GM21737 (cell line): ENCODE data around the gene ABCA2.
"Not testable (repeated sequence)": the region's sequence is repeated elsewhere in the genome, so short reads cannot be mapped to it uniquely, and the experiment has no call there.

Experiments used
- ATAC-seq: cut with Tn5 transposase; IDR thresholded peaks from one replicate; pipeline ENCODE4 v1.9.1; 2021; ENCODE audit warnings: mild to moderate bottlenecking, moderate library complexity; ENCODE audit not compliant: unreplicated experiment

The ABCA2 gene

DNA sequence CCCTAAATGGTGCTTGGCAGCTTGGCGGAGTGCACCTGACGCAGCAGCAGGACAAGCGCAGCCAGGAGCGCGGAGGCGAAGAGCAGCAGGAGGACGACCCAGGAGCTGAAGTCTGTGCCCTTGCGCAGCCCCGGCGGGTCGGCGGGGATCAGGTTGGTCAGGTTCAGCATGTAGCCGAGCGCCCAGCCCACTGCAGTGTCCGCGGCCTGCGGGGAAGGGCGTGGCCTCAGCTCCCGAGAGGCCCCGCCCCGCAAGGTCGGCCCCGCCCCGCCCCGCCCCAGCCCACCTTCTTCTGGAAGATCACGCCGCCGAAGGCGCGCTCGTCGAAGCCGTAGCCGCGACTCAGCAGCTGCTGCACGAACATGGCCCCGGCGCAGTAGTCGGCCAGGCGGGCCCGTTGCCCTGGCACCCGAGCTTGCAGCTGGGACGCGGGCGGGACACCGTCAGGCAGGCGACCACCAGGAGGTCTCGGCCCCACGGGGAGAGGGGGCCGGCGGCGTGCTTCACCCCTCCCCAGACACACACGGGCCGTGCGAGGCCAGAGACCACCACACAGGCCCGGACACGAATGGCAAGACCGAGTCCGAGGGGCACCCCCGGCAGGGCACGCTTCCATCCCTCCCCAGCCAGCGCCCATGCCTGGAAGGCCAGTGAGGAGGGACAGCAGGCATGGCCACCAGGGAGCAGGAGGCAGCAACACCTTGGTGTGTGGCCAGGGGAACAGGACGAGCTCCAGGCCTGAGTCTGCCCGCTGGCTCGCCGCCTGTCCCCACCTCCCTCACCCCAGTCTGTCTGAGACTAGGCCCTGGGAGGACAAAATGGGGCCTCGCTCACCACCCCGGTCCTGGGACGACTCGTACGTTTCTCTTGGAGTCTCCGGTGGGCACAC lies 20.9 kb upstream of the ABCA2 start:
- no peak for ATAC-seq

DNA sequence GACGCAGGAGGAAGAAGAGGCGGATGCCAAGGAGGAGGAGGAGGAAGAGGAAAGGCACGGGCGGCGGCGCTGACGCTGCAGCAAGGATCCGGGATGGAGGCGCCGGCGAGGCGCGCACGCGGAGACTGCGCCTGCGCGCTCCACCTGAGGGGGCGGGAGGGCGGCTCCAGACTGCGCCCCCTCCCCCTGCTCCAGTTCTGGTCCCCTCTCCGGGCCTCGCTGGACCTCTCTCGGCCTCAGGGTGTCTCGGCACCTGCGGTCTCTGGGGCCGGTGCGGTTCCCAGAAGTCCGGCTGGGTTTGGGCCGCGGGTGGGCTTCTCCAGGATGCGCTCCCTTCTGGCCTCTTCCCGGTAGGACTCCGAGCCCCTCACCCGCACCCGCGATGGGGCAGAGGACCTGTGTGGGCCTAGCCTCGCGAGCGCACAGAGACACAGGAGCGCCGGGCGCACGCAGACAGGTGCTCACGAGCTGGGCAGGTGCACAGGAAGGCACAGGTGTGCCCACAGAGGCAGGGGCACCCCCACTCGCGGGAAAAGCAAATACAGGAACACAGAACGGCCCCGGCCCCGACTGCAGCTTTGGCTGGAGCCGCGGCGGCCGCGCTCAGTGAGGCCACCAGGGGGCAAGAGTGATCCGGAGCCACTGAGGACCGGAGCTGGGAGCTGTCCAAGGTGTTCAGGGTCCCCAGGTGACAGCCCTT lies 18.2 kb upstream of the ABCA2 start, which contains the start of gene NPDC1:
Gene NPDC1 (minus strand): TSS at position 90 of the 700 bp plus-strand sequence. CDS start 188 bp downstream, outside the sequence.
- ATAC-seq, result no peak

DNA sequence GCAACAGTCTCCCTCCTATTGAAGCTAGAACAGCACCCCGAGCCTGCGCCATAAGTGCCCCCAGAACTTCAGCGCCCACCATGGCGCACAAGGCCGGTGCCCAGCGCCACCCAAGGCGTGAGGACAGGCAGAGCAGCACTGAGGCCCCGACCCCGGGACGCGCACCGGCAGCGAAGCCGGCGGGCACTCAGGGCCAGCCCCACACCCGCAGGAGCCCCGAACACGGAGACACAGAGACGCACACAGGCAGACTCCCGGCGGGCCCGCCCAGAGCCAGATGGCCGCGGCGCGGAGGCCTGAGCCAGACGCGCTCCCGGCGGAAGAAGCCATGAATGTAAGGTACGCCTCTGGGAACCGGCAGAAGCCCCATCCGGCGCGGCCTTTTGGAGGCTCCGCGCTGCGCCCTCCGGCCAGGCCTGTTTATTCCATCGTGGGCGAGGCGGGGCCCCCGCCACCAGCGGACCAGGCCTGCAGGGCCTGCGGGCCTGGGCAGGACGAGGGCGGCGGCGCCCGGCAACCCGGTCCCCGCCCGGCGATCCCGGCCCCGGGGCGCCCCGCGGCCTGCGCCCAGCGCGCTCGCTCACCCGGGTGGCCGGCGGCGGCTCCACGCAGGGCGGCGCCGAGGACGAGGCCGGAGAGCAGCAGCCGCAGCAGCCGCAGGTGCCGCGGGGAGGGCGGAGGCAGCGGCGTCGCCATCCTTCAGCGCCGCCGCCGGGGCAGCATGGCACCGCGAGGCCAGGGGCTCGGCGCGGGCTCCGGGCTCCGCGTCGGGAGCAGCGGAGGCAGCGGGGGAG lies 17.5 kb upstream of the ABCA2 start:
- no peak for ATAC-seq

DNA sequence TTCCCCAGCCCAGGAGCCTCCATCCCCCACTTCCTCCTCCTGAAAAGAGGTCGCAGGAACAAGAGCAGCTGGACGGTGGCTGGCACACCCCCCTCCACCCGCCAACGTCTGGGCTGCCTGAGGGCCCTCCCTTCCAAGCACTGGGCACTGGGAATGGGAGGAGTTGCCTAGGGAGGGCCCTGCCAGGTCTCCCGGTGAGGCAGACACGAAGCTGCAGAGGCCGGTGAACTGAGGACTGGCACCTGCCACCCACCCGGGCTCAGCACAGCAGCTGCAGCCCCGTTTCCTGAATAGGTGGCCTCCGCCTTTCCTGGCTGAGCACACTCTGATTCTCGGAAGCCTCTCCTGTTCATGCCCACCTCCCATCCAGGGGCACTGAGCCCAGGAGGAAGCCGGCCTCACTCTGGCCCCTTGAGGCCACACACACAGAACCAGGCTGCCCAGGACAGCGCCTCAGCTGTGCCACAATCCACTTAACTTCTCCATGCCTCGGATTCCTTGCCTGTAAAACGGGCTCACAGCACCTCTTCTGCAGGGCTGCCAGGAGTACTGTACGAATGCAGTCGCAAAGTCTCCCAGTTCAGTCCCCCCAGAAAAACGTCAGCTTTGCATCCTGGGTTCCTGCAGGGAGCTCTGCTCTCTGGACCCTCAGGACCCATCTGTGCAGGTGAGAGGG lies 16.6 kb upstream of the ABCA2 start:
- ATAC-seq, result no peak

DNA sequence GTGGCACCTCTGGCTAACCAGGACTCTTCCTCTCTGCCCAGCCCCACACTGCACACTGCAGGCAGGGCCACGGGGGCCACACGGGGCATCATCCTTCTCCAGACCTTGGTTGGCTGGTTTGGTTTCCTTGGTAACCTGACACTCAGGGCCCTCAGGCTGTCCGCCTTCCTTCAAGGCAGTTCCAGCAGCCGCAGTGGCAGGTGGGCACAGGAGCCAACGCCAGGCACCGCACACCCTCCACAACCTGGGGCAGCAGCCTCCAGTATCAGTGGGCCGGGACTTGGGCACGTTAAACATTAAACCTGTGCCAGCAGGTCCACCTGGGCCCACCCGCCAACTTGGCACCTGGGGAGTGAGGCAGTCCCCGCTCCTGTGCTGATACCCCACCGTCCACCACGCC lies 16.0 kb upstream of the ABCA2 start:
- ATAC-seq, result no peak

DNA sequence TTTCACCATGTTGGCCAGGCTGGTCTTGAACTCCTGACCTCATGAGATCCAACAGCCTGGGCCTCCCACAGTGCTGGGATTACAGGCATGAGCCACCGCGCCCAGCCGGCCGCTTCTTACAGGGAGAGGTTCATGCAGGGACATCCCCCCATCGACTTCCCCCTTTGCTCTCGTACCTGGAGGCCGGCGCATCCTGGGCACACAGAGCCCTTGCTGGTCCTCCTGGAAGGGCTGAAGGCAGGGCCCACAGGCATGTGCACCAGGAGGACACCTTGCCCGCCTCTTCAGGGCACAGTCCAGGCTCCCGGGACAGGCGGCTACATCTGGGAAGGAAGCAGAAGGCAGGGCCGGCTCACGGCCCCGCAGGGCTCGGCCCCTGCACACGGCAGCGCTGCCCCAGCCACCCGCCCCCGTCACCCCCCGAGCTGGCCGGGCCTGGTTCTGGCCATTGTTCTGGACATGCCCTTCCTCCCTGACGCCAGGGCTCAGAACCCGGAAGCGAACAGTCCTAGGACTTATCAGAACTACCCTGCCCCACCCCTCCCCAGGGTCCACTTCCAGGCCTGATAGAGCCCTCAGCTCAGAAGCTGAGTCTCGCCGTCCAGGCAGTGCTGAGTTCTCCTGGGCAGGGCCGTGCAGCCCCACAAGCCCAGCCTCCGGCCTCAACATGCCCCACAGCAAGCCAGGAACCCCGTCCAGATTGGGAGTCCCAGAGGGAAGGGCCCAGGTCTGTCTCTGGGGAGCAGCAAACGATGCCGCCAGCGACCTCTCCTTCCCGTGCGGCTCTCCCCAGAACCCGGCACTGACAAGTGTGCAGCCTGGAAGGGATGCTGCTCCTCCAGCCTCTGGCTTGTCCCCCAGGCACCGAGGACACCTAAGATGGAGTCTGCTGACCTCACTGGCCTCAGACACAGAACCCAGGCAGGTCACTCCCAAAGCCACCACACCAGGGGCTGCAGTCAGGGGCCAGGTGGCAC lies 15.0 kb upstream of the ABCA2 start:
- ATAC-seq, result no peak

DNA sequence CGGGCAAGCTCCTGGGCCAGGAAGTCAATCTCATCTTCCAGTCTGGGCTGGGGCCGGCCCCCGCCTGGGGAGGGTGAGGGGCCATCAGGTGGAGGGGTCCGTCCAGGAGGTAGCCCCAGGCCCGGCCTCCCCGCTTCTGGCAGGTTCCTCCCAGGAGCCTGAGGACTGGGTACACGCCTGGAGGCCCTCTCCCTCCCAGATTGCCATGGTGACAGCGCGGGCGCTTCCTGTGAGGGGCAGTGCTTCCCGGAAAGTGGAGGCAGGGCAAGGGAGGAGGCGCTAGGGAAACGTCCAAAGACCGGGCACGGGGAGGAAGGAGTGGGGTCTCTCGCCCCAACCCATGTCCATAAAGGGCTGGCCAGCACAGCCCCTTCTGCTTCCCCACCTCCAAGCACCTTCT lies 13.1 kb upstream of the ABCA2 start:
- no peak for ATAC-seq

DNA sequence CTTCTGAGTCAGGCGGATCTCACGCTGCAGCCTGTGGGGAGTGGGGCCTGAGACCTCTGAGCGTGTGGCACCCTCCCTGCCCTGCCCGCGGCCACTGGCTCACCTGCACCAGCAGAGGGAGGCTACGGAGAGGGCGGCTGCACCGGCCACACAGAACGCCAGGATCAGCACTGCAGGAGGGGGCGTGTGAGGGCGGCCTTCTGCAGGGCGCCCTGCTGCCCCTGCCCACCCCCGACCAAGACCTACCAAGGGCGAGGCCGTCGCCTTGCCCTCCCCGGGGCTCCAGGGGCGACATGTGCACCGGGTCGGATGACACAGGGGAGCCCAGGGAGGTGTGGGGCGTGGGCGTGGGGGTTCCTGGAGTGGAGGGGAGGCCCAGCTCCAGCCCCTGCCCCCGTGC lies 12.5 kb upstream of the ABCA2 start:
- no peak for ATAC-seq

DNA sequence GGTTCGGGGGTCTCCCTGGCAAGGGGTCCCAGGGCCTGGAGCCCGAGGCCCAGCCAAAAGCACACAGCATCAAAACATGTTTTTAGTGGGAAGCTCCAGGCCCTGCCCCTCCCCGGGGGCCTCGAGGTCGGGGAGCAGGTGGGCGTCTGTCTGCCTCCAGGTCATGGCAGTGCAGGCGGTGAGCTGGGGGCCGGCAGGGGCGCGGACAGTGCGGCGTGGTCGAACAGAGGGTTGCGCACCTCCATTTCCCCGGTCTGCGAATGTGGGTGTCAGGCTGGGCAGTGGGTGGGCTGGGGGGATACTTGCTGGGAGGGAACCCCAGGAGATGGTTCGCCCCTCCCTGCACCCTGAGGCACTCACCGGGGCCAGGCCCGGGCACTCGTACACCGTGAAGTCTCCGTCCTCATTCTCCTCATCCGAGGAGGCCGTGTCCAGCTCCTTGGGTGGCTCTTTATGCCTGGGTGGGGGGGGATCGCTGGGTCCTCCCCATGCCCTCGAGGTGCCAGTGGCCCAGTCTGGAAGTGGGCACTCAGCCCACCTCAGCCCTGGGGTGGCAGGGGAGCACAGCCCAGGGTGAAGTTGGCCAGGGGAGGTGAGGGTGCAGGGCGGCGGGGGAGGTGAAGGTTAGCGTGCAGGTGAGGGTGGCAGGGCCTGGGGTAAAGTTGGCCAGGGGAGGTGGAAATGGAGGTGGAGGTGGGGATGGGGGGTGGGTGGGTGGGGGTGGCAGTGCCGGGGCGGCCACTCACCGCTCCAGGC lies 11.8 kb upstream of the ABCA2 start:
- no peak for ATAC-seq

DNA sequence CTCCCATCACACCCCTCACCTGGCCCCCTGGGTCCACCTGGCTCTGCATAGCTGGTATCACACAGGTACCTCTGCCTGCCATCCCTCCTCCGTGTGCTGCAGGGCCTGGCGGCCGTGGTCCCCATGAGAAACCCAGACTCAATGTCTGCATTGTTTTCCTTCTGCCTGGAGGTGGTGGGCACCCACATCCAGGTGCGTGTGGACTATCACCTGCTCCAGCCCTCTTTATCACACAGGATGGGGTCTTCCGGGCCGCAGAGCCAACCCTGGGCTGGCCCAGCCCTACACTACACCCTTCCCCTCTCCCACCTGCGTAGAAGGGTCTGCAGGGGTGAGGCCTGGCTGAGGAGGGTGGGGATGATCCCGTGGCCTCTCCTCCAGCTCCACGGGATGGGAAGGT lies 10.9 kb upstream of the ABCA2 start:
- ATAC-seq, result no peak

DNA sequence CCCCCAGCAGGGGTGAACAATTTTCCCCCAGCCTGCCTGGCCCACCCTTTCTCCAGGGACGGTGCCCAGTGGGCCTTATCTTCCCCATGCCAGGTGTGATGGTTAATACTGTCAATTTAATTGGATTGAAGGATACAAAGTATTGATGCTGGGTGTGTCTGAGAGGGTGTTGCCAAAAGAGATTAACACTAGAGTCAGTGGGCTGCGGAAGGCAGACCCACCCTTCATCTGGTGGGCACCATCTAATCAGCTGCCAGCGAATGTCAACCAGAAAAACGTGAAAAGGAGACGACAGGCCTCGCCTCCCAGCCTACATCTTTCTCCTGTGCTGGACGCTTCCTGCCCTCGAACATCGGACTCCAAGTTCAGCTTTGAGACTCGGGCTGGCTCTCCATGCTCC lies 9.4 kb upstream of the ABCA2 start:
- no peak for ATAC-seq

DNA sequence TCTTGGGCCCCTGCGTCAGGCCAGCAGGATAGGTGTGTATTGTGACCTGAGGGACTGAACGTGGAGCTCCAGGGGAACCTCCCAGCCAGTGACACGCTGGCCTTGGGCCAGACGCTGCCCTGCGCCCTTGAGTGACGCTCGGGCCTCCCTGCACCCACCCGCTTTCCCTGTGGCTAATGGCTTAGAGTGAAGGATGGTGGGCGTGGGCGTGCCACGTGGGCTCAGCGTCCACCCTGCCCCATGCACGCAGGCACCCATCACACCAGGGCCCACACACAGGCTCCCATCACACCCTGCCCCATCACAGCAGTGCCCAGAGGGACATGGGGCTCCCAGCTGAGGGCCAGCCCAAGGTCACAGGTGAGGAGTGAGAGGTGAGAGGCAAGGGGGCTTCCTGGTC lies 9.0 kb upstream of the ABCA2 start:
- no peak for ATAC-seq

DNA sequence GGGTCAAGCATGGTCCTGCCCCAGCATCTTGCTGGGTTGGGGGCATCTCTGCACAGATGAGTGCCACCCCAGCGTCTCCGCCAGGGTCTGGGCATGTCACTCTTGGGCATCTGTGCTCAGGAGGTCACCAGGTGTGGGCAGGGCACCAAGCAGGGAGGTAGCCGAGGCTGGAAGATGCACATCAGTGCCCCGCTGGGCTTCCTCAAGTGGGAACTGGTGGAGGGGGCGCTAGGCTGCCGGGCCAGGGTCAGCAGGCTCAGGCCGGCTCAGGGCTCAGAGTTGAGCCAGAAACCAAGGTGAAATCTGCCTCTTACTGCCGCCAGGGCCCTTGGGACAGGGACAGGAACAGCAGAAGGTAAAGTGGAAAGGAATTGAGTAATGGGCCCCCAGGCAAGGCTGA lies 7.9 kb upstream of the ABCA2 start:
- no peak for ATAC-seq

DNA sequence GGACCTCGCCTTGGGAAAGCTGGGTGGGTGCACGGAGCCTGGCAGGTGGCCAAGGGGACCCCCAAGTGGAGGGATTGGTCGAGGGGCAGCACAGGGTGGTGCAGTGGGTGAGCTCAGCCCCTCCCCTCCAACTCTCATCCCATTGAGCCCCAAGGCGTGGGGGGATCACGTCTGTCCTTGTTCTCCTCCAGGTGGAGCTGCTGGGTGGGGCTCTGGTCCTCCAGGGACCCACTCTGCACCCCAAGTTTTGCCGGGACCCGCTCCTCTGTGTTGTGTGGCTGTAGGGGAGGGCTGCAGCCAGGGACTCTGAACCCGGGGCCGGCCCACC lies 7.4 kb upstream of the ABCA2 start:
- no peak for ATAC-seq

DNA sequence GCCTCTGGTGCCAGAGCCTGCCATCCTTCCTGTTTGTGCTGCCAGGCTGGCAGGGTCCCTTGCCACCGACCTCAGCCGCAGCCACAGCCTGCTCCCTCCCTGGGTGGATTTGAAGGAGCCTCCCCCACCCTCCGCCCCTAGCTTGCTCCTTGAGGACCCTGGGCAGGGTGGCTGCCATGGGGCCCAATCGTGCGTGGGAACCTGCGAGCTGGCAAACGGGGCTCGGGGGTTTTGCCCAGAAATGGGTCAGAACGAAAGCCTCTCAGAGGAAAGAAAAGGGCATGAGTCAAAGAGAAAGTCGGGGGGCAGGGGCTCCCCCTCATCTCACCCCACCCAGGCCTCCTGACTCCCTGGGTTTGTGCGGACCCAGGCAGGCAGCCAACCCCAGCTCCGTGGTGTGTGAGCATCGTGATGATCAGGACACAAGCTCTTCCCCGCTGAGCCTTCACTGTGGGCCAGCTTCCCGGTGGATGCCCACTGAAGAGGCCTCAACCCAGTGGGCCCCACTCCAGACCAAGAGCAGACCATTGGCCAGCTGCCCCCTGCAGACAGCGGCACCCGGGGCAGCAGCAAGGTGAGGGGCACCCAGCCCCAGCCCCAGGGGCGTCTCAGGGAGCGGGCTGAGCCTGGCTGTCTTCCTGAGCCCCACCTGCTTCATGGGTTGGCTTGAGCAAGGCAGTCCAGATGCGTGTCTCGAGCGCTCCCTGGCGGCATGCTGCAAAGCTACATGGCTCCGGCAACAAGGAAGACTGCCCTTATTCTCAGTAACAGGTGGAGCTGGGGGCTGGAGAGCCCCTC lies 6.9 kb upstream of the ABCA2 start:
- ATAC-seq, result no peak

DNA sequence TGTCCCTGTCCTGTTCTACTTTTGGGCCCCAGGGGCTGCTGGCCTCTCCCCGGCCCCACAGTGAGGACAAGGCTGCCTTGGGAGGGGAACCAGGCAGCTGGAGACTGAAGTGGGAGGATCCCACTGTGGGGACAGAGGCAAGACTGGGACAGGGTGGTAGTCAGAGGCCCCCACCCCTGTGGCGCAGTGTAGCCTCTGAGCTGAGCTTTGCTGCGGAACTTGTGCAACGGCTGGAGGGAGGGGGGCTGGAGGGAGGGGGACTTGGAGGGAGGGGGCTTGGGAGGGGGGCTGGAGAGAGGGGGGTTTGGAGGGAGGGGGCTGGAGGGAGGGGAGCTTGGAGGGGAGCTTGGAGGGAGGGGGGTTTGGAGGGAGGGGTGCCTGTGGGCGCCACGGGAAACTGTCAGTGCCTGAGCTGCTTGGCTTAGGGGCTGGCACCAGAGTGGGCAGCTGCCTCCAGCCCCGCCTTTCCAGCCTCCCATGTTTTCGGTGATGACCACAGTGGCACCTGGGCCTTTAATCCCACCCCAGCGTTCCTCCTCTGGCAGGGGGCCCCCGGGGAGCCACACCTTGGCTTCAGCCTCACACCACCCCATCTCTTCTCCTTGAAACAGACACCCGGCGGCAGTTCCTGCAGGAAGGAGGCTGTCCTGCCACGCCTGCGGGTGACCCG lies 6.1 kb upstream of the ABCA2 start:
- no peak for ATAC-seq

DNA sequence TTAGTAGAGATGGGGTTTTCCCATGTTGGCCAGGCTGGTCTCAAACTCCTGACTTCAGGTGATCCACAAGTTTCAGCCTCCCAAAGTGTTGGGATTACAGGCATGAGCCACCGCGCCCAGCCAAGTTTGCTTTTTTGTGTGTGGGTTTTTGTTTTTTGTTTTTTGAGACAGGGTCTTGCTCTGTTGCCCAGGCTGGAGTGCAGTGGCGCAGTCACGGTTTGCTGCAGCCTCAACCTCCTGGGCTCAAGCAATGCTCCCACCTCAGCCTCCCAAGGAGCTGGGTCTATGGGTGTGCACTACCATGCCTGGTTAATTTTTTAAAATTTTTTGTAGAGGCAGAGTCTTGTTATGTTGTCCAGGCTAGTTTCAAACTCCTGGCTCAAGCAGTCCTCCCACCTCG lies 5.4 kb upstream of the ABCA2 start:
- ATAC-seq, result not testable (repeated sequence)

DNA sequence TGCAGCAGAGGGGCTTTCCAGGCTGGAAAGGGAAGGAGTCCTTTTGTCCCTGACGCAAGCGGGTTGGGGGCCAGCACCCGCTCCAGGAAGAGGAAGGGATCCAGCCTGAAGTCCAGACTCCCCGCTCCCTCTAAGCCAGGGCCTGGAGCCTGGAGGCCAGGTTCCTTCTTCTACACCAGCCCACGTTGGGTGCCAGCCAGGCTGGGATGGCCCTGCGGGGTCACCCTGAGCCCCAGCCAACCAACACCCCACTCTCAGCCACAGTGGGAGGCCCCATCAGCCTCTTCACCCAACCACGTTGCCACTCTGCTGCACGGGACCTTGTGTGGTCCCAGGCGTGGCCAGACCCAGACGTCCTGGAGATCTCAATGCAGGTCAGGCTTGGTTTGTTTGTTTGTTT lies 4.8 kb upstream of the ABCA2 start:
- no peak for ATAC-seq
